Measurements from ENCODE around the gene CEP104.

GRCh38 chr1:3869751-3870301 is 12.8 kb upstream of the CEP104 start:
- TF ChIP-seq CTCF (IDR thresholded peaks at IDR 0.05) (peak in 1 of 6 experiments; percentile 14), POLR2A (IDR thresholded peaks at IDR 0.05) (peak in 1 of 2 donors; percentile 16)
